Stimulated activated CD4-positive, alpha-beta T cell treated with anti-CD3 and anti-CD28 coated beads, TNF-alpha, amount 100 ng/mL, for 1 hour (primary cell): ENCODE data around the gene NTSR1.
"Not testable (repeated sequence)": the region's sequence is repeated elsewhere in the genome, so short reads cannot be mapped to it uniquely, and the experiment has no call there.

Experiments
- DNase-seq, 3 donors: peaks; one replicate each; pipeline ENCODE4 v3.0.0-alpha.2; 2020; ENCODE audit warnings: low read depth in 3 of 3, low spot score in 1 of 3

Gene NTSR1

GRCh38 chr20:62671765-62672164 is 36.9 kb upstream of the NTSR1 start:
- no peak for DNase-seq

- DNase-seq: no peak
Observed at GRCh38 chr20:62674370-62674769, 34.3 kb upstream of the NTSR1 start.

GRCh38 chr20:62675156-62675876 is 33.3 kb upstream of the NTSR1 start:
- DNase-seq: no peak

GRCh38 chr20:62675877-62676260 is 32.8 kb upstream of the NTSR1 start:
- DNase-seq: no peak

GRCh38 chr20:62676976-62677375 is 31.7 kb upstream of the NTSR1 start:
- DNase-seq: no peak

- no peak for DNase-seq
Observed at GRCh38 chr20:62677678-62678077, 31.0 kb upstream of the NTSR1 start.

GRCh38 chr20:62678553-62678952 is 30.1 kb upstream of the NTSR1 start:
- DNase-seq: no peak

- DNase-seq: no peak
Observed at GRCh38 chr20:62679978-62680589, 28.6 kb upstream of the NTSR1 start.

- DNase-seq: no peak
Observed at GRCh38 chr20:62682912-62683517, 25.6 kb upstream of the NTSR1 start.

GRCh38 chr20:62683660-62684322 is 24.8 kb upstream of the NTSR1 start:
- DNase-seq: not testable (repeated sequence)

- no peak for DNase-seq
Observed at GRCh38 chr20:62684981-62685380, 23.7 kb upstream of the NTSR1 start.

GRCh38 chr20:62685781-62686555 is 22.7 kb upstream of the NTSR1 start:
- no peak for DNase-seq

GRCh38 chr20:62686869-62687830 is 21.5 kb upstream of the NTSR1 start:
- no peak for DNase-seq

- no peak for DNase-seq
Observed at GRCh38 chr20:62688083-62688482, 20.6 kb upstream of the NTSR1 start.

- DNase-seq: no peak
Observed at GRCh38 chr20:62688855-62689460, 19.7 kb upstream of the NTSR1 start.

GRCh38 chr20:62689861-62690260 is 18.8 kb upstream of the NTSR1 start:
- no peak for DNase-seq

GRCh38 chr20:62690261-62690820 is 18.3 kb upstream of the NTSR1 start:
- no peak for DNase-seq

GRCh38 chr20:62691487-62691886 is 17.1 kb upstream of the NTSR1 start:
- no peak for DNase-seq

- DNase-seq: no peak
Observed at GRCh38 chr20:62692176-62692575, 16.5 kb upstream of the NTSR1 start.
